Central memory CD8-positive, alpha-beta T cell (primary cell): ENCODE results near the gene AKR1C4.
"Not testable (repeated sequence)": the region's sequence is repeated elsewhere in the genome, so short reads cannot be mapped to it uniquely, and the experiment has no call there.

Experiments used
- ATAC-seq: fragments of 150-1000 bp; cut with Tn5 transposase; replicated peaks from 2 replicates; pipeline ENCODE4 v1.10.0; 2022; ENCODE audit warnings: mild to moderate bottlenecking, moderate FRiP score, moderate number of reproducible peaks; ENCODE audit not compliant: poor library complexity, severe bottlenecking; ENCODE audit errors: extremely low read depth
- DNase-seq, 2 donors: peaks; one replicate each; pipeline ENCODE4 v3.0.0; 2021; ENCODE audit warnings: low spot score in 2 of 2
- H3K27ac Mint-ChIP-seq: one replicate; pipeline ENCODE4 v1.8.0; 2022; ENCODE audit warnings: low read depth, mild to moderate bottlenecking, moderate library complexity, mixed read lengths
- H3K27me3 Mint-ChIP-seq: one replicate; pipeline ENCODE4 v1.8.0; 2022; ENCODE audit warnings: mixed read lengths
- H3K36me3 Mint-ChIP-seq: one replicate; pipeline ENCODE4 v1.8.0; 2022; ENCODE audit warnings: mild to moderate bottlenecking, moderate library complexity, mixed read lengths; ENCODE audit not compliant: insufficient read depth
- H3K4me1 Mint-ChIP-seq: one replicate; pipeline ENCODE4 v1.8.0; 2022; ENCODE audit warnings: mixed read lengths
- H3K4me3 Mint-ChIP-seq: one replicate; pipeline ENCODE4 v1.8.0; 2022; ENCODE audit warnings: mild to moderate bottlenecking, moderate library complexity, mixed read lengths
- H3K9me3 Mint-ChIP-seq: one replicate; pipeline ENCODE4 v1.8.0; 2022; ENCODE audit warnings: mixed read lengths

AKR1C4 gene

DNA sequence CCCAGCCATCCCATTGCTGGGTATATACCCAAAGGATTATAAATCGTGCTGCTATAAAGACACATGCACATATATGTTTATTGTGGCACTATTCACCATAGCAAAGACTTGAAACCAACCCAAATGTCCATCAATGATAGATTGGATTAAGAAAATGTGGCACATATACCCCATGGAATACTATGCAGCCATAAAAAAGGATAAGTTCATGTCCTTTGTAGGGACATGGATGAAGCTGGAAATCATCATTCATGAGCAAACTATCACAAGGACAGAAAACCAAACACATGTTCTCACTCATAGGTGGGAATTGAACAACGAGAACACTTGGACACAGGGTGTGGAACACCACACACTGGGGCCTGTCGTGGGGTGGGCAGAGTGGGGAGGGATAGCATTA is 61.1 kb downstream of the AKR1C4 start:
- not testable (repeated sequence) for H3K27ac Mint-ChIP-seq

DNA sequence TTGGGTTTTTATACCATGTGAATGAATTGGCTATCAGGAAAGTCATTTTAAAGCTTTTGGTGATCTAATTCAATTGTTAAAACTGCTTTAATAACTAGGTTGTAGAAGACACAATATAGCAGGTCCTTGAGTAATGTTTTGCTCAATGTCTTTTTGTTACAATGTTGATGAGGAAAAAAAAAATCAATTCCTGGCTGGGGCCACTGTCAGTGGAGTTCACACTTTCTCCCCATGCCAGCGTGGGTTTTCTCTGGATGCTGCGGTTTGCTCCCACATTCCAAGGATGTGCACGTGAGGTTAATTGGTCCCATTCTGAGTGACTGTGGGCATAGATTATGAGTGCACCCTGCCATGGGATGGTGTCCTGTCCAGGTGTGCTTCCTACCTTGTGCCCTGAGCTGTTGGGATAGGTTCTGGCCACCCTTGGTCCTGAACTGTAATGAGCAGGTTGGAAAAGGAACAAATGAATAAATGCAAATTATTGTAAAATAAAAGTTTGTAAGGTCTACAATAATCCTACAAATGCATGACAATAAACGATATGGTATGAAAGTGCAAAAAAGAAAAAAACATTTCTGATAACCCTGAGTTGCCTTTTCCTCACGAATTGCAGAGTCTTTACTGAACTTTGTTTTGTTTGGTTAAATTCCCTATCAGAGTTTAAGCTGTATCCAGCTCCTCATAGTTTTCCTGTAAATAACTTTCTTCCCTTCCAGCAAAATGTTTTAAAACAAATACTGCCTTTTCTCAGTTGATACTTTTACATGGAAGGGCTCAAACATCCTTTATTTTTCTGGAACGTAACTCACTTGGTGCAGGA is 62.7 kb downstream of the AKR1C4 start:
- H3K4me1 Mint-ChIP-seq: no peaks in the 10 kb centered on the region
- DNase-seq (no peak), ATAC-seq (no peak)
- no peaks in the 10 kb centered on the region for H3K27me3 Mint-ChIP-seq
- no peak overlapping the region for H3K4me3 Mint-ChIP-seq
- no peaks in the 10 kb centered on the region for H3K9me3 Mint-ChIP-seq
- no peak overlapping the region for H3K27ac Mint-ChIP-seq
- H3K36me3 Mint-ChIP-seq: no peaks in the 10 kb centered on the region

More for the DNA sequence above, 61.1 kb downstream of the AKR1C4 start:
- H3K27me3 Mint-ChIP-seq, H3K4me3 Mint-ChIP-seq, H3K36me3 Mint-ChIP-seq, DNase-seq, ATAC-seq, H3K4me1 Mint-ChIP-seq, H3K9me3 Mint-ChIP-seq: not testable (repeated sequence)

DNA sequence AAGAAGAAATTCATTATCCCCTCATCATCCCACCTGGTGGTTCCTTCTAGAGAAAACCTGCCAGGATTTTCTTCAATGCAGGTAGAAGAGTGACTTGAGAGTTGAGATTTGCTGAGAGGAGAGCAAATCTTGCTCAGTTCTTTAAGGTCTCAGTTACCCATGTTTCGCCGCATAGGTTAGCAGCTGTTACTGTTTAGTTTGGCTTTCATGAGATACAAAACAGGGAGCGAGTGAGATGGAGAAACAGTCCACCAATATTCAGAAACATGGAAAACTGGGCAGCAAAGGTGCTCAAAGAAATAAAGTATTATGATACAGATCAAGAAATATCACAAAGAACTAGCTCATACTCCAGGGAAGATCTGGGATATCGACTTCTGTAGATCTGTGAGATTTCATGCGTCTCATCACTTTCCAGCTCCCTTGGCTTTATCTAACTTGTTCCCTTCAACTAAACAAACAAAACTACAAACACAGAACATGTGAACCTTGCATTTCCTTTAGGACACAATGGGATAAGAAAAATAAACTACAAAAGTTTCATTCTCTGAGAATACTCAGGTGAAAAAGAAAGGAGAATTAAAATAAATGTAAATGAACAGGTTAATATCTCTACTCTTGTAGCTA is 63.4 kb downstream of the AKR1C4 start:
- ATAC-seq: no peak
- DNase-seq: no peak
- Mint-ChIP-seq H3K27ac (no peak overlapping the region), H3K4me3 (no peak overlapping the region), H3K4me1 (no peaks in the 10 kb centered on the region), H3K9me3 (no peaks in the 10 kb centered on the region), H3K36me3 (no peaks in the 10 kb centered on the region), H3K27me3 (no peaks in the 10 kb centered on the region)

DNA sequence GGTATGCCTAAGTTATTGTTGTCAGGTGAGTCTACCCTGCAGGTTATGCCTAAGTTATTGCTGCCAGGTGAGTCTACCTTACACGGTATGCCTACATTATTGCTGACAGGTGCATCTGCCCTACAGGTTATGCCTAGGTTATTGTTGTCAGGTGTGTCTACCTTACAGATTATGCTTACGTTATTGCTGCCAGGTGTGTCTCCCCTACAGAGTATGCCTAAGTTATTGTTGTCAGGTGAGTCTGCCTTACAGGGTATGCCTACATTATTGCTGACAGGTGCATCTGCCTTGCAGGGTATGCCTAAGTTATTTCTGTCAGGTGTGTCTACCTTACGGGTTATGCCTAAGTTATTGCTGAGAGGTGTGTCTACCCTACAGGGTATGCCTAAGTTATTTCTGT is 64.2 kb downstream of the AKR1C4 start:
- no peaks in the 10 kb centered on the region for H3K9me3 Mint-ChIP-seq
- H3K27me3 Mint-ChIP-seq: no peaks in the 10 kb centered on the region
- H3K4me1 Mint-ChIP-seq: no peaks in the 10 kb centered on the region
- no peak for DNase-seq
- no peak for ATAC-seq
- no peak overlapping the region for H3K4me3 Mint-ChIP-seq
- no peaks in the 10 kb centered on the region for H3K36me3 Mint-ChIP-seq
- no peak overlapping the region for H3K27ac Mint-ChIP-seq

DNA sequence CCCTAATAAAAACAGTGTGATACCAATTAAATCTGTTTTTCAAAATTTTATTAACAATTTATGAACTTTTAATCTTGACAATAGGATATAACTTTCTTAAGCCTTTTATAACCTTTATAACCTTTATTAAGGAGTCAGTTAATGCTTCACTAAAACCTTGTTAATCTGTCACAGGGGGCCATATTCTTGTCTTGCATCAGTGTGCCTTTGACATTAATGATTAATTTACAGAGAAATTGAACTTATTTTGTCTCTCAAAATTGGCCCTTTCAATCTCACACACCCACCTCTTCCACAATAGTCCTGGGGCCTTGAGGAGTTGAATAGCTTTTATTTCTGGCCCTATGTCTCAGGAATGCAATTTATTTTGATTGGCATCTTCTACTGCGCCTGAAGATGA is 68.5 kb downstream of the AKR1C4 start:
- Mint-ChIP-seq H3K27me3 (no peaks in the 10 kb centered on the region), H3K36me3 (no peaks in the 10 kb centered on the region), H3K9me3 (peaks cover 6% of the 10 kb centered on the region), H3K4me1 (no peaks in the 10 kb centered on the region), H3K27ac (no peak overlapping the region), H3K4me3 (no peak overlapping the region)
- DNase-seq (no peak), ATAC-seq (no peak)

DNA sequence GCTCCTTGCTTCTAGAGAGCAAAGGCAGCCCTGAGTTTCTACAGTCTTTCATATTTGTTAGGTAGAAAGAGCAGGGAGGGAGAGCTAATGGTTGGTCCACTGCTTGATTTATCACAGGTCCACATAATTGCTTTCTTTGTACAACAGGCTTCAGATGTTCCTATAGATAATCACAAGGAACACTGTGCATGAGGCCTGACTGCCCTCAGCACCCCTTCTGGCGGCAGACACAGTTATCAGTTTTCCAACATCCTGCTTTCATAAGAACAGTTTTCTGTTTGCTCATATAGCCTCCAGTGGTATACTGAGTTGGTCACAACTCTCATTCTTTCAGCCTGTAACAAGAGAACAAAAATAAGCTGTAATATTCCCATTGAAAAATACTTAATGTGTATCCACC is 69.7 kb downstream of the AKR1C4 start:
- H3K36me3 Mint-ChIP-seq: no peaks in the 10 kb centered on the region
- no peak overlapping the region for H3K27ac Mint-ChIP-seq
- H3K9me3 Mint-ChIP-seq: peaks cover 6% of the 10 kb centered on the region
- ATAC-seq: no peak
- H3K27me3 Mint-ChIP-seq: no peaks in the 10 kb centered on the region
- no peak overlapping the region for H3K4me3 Mint-ChIP-seq
- no peak for DNase-seq
- no peaks in the 10 kb centered on the region for H3K4me1 Mint-ChIP-seq

DNA sequence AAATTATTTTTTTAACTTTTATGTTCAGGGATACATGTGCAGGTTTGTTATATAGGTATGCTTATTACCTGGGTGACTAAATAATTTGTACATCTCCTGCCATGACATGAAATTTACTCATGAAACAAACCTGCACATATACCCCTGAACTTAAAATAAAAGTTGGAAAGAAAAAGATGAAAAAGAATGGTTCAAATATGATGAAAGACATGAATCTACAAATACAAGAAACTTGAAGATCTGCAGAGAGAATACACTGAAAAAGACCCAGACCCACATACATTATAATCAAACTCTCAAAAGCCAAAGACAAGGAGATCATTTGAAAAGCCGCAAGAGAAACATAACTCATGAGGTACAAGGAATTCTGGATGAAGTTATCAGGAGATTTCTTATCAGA is 70.2 kb downstream of the AKR1C4 start:
- no peaks in the 10 kb centered on the region for H3K27me3 Mint-ChIP-seq
- no peak for ATAC-seq
- H3K4me1 Mint-ChIP-seq: no peaks in the 10 kb centered on the region
- DNase-seq: no peak
- no peak overlapping the region for H3K27ac Mint-ChIP-seq
- no peaks in the 10 kb centered on the region for H3K36me3 Mint-ChIP-seq
- no peak overlapping the region for H3K4me3 Mint-ChIP-seq
- H3K9me3 Mint-ChIP-seq: peaks cover 6% of the 10 kb centered on the region

DNA sequence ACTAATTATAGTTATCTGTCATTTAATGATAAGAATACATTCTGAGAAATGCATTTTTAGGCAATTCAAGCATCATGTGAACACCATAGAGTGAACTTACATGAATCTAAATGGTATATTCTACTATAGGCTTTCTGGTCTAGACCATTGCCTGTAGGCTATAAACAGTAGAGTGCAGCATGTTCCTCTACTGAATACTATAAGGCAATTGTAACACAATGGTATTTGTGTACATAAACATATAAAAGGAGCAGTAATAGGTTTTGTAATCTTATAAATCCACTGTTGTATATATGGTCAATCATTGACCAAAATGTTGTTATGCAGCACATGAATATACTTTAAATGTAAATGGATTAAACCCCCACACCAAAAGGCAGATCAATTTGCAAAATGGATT is 71.6 kb downstream of the AKR1C4 start:
- Mint-ChIP-seq H3K36me3 (no peaks in the 10 kb centered on the region), H3K4me1 (no peaks in the 10 kb centered on the region)
- no peak for DNase-seq

More for the DNA sequence above, 71.6 kb downstream of the AKR1C4 start:
- Mint-ChIP-seq H3K4me3 (no peak overlapping the region), H3K27me3 (no peaks in the 10 kb centered on the region), H3K27ac (no peak overlapping the region), H3K9me3 (peaks cover 6% of the 10 kb centered on the region)
- ATAC-seq: no peak
